GM12872 (cell line): ENCODE results near the gene SLC4A1.

Experiments used
- TF ChIP-seq, protein P1 (sequence below): IDR thresholded peaks from 3 replicates; pipeline ENCODE4 v1.5.1; 2011; ENCODE audit warnings: low read depth, mild to moderate bottlenecking, low read length, moderate library complexity; ENCODE audit not compliant: insufficient read depth

SLC4A1 gene

DNA sequence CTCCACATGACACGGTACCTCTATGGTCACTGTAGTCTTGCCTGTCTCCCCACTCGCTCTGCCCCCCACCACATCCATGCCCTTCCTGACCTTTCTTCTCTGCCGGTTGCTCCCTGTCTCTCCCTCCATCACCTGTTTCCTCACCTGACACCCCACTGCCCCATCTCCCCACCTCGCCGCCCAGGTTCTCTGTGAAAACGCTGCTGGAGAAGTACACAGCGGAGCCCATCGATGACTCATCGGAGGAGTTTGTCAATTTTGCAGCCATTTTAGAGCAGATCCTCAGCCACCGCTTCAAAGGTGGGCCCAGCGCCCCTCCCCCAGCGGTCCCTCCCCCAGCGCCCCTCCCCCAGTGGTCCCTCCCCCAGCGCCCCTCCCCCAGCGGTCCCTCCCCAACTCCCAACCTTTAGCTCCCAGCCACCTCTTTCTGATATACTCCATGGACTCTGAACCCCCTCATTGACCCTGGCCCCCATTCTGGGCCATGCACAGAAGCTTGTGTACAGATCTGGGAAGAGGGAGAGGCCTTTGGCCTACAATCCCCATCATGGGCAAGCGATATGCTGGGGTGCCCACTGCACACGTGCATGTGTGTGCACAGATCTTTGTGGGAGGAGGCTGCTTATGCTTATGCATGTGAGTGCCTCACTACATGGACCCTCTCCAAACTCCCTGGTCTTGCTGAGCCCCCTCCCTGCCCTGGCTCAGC, 44.6 kb upstream of the SLC4A1 start:
- TF ChIP-seq, protein P1, sequence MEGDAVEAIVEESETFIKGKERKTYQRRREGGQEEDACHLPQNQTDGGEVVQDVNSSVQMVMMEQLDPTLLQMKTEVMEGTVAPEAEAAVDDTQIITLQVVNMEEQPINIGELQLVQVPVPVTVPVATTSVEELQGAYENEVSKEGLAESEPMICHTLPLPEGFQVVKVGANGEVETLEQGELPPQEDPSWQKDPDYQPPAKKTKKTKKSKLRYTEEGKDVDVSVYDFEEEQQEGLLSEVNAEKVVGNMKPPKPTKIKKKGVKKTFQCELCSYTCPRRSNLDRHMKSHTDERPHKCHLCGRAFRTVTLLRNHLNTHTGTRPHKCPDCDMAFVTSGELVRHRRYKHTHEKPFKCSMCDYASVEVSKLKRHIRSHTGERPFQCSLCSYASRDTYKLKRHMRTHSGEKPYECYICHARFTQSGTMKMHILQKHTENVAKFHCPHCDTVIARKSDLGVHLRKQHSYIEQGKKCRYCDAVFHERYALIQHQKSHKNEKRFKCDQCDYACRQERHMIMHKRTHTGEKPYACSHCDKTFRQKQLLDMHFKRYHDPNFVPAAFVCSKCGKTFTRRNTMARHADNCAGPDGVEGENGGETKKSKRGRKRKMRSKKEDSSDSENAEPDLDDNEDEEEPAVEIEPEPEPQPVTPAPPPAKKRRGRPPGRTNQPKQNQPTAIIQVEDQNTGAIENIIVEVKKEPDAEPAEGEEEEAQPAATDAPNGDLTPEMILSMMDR: no peak

DNA sequence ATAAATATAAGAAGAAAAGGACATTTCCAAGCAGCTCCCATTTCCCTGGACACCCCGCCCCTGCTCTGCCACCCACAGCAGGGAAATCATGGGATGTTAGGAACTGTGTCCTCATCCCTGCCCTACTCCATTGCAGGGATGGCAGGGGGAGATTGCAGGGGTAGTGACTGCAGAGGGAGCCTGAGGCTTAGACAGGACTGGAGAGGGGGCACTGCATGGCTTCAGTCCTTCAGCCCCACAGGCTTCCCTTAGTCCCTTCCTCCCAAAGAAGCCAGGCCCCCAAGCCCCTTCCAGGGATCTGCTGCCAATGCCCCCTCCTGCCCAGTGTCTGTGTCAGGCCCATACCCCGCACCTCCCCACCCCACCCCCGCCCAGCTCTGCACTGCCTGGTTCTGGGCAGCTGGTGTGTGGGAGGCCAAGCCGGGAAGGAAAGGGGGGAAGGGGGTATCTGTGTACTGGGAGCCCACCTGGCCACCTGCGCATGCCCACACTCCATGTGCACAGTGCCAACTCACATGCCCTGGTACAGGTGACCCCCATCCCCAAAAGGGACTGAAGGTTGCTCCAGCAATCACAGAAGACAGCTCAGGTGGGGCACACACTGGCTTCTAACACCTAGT, 43.7 kb upstream of the SLC4A1 start:
- TF ChIP-seq, protein P1: no peak

DNA sequence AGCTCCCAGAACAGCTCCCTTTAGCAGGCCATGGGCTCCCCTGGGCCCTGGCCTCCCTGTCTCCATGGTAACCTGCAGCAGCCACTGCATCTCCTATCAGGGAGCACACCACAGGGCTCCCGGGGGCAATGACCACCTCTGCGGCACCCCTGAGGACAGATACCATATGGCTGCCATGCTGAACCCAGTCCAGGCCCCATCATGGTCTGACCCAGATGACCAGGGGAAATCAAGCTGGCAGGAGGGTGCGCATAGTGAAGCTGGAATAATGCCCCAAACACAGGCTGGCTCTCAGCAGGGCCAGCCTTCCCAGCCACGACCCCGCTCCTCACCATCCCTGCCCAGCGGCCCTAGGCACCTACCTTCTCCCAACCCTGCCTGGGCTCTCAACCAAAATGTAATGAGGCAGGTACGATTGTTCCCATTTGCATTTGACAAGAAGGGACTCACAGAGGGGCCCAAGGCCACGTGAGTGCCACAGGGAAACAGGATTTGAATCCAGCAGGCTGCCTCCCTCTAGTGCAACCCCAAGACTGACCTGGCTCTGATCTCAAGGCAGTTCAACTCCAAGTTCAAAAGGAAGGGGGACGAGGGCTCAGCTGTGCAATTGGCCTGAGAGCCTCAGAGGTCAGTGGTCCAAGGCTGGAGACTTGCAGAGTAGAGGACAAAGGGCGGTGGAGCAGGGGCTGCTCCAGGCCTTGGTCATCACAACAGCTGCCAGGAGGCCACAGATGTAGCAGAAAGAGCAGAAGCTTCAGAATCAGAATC, 42.9 kb upstream of the SLC4A1 start:
- TF ChIP-seq, protein P1: no peak

DNA sequence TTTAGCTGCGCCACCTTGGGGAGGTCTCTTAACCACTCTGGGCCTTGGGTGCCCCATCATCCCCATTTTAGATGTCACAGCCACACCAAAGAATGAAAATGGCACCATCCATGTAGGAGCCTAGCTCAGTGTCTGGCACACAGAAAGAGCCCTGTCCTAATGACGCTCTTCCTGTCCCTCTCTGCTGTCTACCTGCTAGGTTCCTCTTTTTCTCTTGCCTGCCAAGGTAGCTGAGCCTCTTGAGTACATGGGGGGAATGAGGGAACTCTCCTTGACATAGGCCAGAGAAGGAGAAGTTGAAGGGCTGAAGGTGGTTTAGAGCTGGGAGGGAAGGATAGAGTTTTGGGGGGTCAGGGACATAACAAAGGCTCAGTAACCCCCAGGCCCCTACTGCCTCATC, 42.3 kb upstream of the SLC4A1 start:
- TF ChIP-seq, protein P1: no peak

DNA sequence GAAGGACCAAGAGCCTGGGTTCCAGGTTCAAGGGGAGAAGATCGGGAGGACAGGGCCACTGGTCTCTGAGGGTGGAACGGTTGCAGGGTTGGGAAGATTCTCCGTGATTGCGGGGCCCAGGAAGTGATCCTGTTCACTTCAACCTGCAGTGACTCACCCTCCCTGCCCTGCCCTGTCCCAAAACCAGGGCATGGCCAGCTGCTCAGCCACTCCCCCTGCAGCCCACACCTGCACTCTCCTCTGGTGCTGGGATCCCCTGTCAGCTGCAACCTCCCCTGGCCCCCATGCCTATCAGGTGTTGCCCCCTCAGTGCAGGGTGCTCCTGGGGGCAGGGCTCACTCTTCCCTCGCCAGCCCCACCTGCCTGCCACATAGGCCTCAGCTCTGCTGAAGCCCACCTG, 41.5 kb upstream of the SLC4A1 start:
- TF ChIP-seq, protein P1: no peak

DNA sequence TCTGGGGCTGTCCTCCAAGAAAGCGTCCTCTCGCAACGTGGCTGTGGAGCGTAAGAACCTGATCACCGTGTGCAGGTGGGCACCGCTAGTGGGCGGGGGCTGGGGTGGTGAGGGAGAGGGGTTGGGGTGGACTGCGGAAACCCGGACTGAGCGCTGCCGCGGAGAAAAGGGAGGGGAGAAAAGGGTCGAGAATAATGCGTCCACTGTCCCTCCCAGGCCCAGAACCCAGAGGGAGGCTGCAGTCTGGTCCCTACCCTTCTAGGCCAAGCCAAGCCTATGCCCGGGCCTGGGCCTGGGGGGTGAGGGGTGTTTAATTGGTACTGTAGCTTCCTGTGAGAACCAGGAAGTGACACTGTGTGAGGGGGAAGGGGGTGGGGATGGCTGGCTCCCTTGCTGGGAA, 40.9 kb upstream of the SLC4A1 start:
- TF ChIP-seq, protein P1: no peak

DNA sequence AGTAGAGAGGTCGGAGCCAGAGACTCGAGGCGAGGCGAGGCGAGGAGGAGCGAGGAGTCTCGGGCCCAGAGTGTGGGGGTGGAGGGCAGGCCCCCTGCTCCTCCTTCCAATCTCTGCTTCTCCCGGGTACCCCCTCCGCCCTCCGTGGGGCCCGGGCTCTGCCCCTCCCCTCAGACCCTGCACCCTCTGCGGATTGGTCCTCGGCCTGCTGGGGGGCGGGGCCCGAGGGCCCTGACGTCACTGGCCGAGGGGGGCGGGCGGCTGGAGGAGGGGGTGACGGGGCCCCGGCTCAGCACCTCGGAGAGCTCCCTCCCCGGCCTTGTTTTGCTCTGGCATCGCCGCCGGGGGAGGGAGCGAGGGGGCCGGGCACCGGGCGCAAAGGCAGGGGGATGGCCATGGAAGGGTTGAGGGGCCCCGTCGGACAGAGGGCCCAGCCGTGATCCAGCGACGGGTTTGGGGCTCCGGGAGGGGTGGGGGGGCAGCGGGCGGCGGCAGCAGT, 40.4 kb upstream of the SLC4A1 start, which contains the start of gene RUNDC3A:
TSS of gene RUNDC3A (plus strand) at position 282 of the 499 bp plus-strand sequence. CDS start 232 bp downstream, outside the sequence.
- TF ChIP-seq, protein P1: no peak
